PC-3 (cell line): ENCODE measurements around the gene AGAP1. TPM values are rescaled to one million over a fixed set of nuclear protein-coding genes. Genes with fewer than 3 reads are reported as not detected.

Source experiments
- ATAC-seq: fragments of 200-7000 bp; cut with Tn5 transposase; 2 replicates; pipeline ENCODE4 v1.9.1; 2020; ENCODE audit warnings: mild to moderate bottlenecking, moderate library complexity
- BruUV-seq: library from RNA; stranded (reverse); fragments of 400-500 nt; replicated peaks from 2 replicates; lab custom pipeline; 2021; lab: Mats Ljungman, UMichigan
- CTCF ChIA-PET: fragments of 300-600 bp; sonication (Branson Sonifier 250); formaldehyde crosslinking; loops from one replicate; lab custom pipeline; 2022; ENCODE audit warnings: antibody characterized with exemption; lab: Charles Lee
- POLR2A ChIA-PET: fragments of 300-600 bp; sonication (Branson Sonifier 250); formaldehyde crosslinking; loops from one replicate; lab custom pipeline; 2022; ENCODE audit warnings: antibody characterized with exemption; ENCODE audit not compliant: unreplicated experiment; lab: Charles Lee
- DNase-seq: peaks from one replicate; pipeline ENCODE4 v3.0.0-alpha.2; 2015
- H2AFZ ChIP-seq: fragments of 300-600 bp; sonication (generic); 2 replicates; pipeline ENCODE4 v1.6.0; 2016; ENCODE audit warnings: antibody characterized with exemption, low read length
- H3F3A ChIP-seq: fragments of 300-600 bp; sonication (generic); one replicate; pipeline ENCODE4 v1.6.0; 2017; ENCODE audit warnings: antibody characterized with exemption, low read length, control low read depth, mild to moderate bottlenecking; ENCODE audit not compliant: unreplicated experiment
- H3K27ac ChIP-seq: fragments of 300-600 bp; sonication (generic); 2 replicates; pipeline ENCODE4 v1.5.1; 2016; ENCODE audit warnings: mild to moderate bottlenecking, low read length
- H3K27me3 ChIP-seq: fragments of 300-600 bp; sonication (generic); 2 replicates; pipeline ENCODE4 v1.6.1; 2016; ENCODE audit warnings: low read length, mixed read lengths
- H3K36me3 ChIP-seq: fragments of 300-600 bp; sonication (generic); 2 replicates; pipeline ENCODE4 v1.6.1; 2016; ENCODE audit warnings: low read depth, mixed run types, low read length, mixed read lengths
- H3K4me1 ChIP-seq: fragments of 300-600 bp; sonication (generic); 2 replicates; pipeline ENCODE4 v1.5.1; 2016; ENCODE audit warnings: low read length; ENCODE audit not compliant: insufficient read depth
- H3K4me2 ChIP-seq: fragments of 300-600 bp; sonication (generic); 2 replicates; pipeline ENCODE4 v1.6.0; 2016; ENCODE audit warnings: low read length
- H3K4me3 ChIP-seq: fragments of 300-600 bp; sonication (generic); 2 replicates; pipeline ENCODE4 v1.5.1; 2016; ENCODE audit warnings: mild to moderate bottlenecking, low read length, mixed read lengths
- H3K79me2 ChIP-seq: fragments of 300-600 bp; sonication (generic); 2 replicates; pipeline ENCODE4 v1.6.1; 2017; ENCODE audit warnings: low read length, mixed read lengths
- H3K9ac ChIP-seq: fragments of 300-600 bp; sonication (generic); 2 replicates; pipeline ENCODE4 v1.6.0; 2016; ENCODE audit warnings: mild to moderate bottlenecking, low read length
- H3K9me2 ChIP-seq: fragments of 300-600 bp; sonication (generic); replicated peaks from 2 replicates; pipeline ENCODE4 v1.6.1; 2016; ENCODE audit warnings: mixed run types, low read length, mixed read lengths
- H3K9me3 ChIP-seq: fragments of 300-600 bp; sonication (generic); 2 replicates; pipeline ENCODE4 v1.6.1; 2016; ENCODE audit warnings: low read length, mixed read lengths
- H4K20me1 ChIP-seq: fragments of 300-600 bp; sonication (generic); 2 replicates; pipeline ENCODE4 v1.6.1; 2016; ENCODE audit warnings: low read length, mixed read lengths
- CTCF ChIP-seq: fragments of 300-600 bp; sonication (generic); conservative IDR thresholded peaks from 2 replicates; pipeline ENCODE4 v1.5.1; 2017; ENCODE audit warnings: antibody characterized with exemption, low read depth, mild to moderate bottlenecking, low read length
- EZH2 ChIP-seq: fragments of 300-600 bp; sonication (generic); IDR thresholded peaks from one replicate; pipeline ENCODE4 v1.6.1; 2017; ENCODE audit warnings: antibody characterized with exemption, mild to moderate bottlenecking, low read length; ENCODE audit not compliant: unreplicated experiment
- EZH2phosphoT487 ChIP-seq: fragments of 300-600 bp; sonication (generic); IDR thresholded peaks from 2 replicates; pipeline ENCODE4 v1.6.1; 2018; ENCODE audit warnings: mild to moderate bottlenecking, antibody characterized with exemption, low read length, borderline replicate concordance
- intact Hi-C: fragments of 100-400 bp; cut with micrococcal nuclease; formaldehyde crosslinking; loops from 2 replicates; pipeline ENCODE4 v1.9.0; 2023
- total RNA-seq: library from RNA; depleted of rRNA; stranded (reverse); fragments of >200 nt; gene quantifications from 2 replicates; pipeline ENCODE4 v1.2.3, GENCODE V29; 2014

The AGAP1 gene
- total RNA-seq, 1 experiment from 2014 or later = 31.0 TPM

DNA sequence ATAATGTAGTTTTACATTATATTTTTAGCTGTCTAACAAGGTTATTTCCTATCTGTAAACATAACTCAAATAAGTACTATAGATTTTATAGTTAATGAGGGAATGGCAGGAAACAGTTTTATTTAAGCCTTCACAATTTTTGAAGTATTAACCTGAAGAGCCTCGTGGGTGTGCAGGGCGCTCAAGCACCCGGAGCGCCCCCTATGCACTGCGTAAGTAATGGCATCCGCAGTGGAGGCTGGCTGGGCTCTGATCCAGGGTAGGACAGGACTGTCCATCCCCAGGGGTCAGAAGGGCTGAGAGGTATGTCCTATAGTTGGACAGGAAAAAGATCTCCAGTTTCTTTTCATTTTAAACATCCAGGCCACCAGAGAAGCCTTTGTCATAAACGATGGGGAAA, 682.6 kb downstream of the AGAP1 start:
- CTCF ChIA-PET = no interaction called here
- BruUV-seq = no TSS peak

GRCh38 chr2:236176951-236177350, 683.1 kb downstream of the AGAP1 start:
- Histone ChIP-seq H3K9ac (no peak overlapping the region), H3K79me2 (no peaks in the 10 kb centered on the region), H3K4me3 (no peak overlapping the region), H2AFZ (no peak overlapping the region), H4K20me1 (no peaks in the 10 kb centered on the region), H3K27me3 (no peaks in the 10 kb centered on the region), H3K4me2 (no peak overlapping the region), H3K9me2 (no peaks in the 10 kb centered on the region), H3K9me3 (no peaks in the 10 kb centered on the region), H3F3A (no peaks in the 10 kb centered on the region), H3K27ac (no peak overlapping the region), H3K36me3 (no peaks in the 10 kb centered on the region), H3K4me1 (peaks cover 14% of the 10 kb centered on the region)
- ATAC-seq = no peak
- ChIA-PET POLR2A (no interaction called here), CTCF (no interaction called here)
- intact Hi-C loops = no loop called here
- TF ChIP-seq EZH2 (no peak), EZH2phosphoT487 (no peak), CTCF (no peak)
- no TSS peak for BruUV-seq
- no peak for DNase-seq

More for the DNA sequence above, 682.6 kb downstream of the AGAP1 start:
- Histone ChIP-seq H3K9me3 (no peaks in the 10 kb centered on the region), H3K79me2 (no peaks in the 10 kb centered on the region), H3K4me3 (no peak overlapping the region), H3K27me3 (no peaks in the 10 kb centered on the region), H3K9ac (no peak overlapping the region), H2AFZ (no peak overlapping the region), H3K36me3 (no peaks in the 10 kb centered on the region), H3K9me2 (no peaks in the 10 kb centered on the region), H3K4me1 (peaks cover 14% of the 10 kb centered on the region), H3K27ac (no peak overlapping the region), H4K20me1 (no peaks in the 10 kb centered on the region), H3F3A (no peaks in the 10 kb centered on the region), H3K4me2 (no peak overlapping the region)
- intact Hi-C loops = no loop called here
- TF ChIP-seq EZH2phosphoT487 = no peak
- TF ChIP-seq CTCF = peak; percentile 87
- peak; percentile 50 for DNase-seq
- POLR2A ChIA-PET = no interaction called here
- ATAC-seq = 0 out of 2 replicates have a peak, but pooled peaks have one; percentile 14

GRCh38 chr2:236177604-236177966, 683.7 kb downstream of the AGAP1 start:
- no peak for TF ChIP-seq EZH2phosphoT487
- no peak for TF ChIP-seq CTCF
- no peak for TF ChIP-seq EZH2
- peak overlapping the region; percentile 80 for H3K4me3 ChIP-seq
- POLR2A ChIA-PET = no interaction called here

More at GRCh38 chr2:236177604-236177966, 683.7 kb downstream of the AGAP1 start:
- Histone ChIP-seq H4K20me1 (no peaks in the 10 kb centered on the region), H3K9ac (0 out of 2 replicates have a peak overlapping the region, but pooled peaks have one; percentile 67), H3F3A (no peaks in the 10 kb centered on the region), H2AFZ (peak overlapping the region; percentile 96; the same call in 1 of the 2 replicates), H3K27me3 (no peaks in the 10 kb centered on the region), H3K27ac (no peak overlapping the region), H3K79me2 (no peaks in the 10 kb centered on the region), H3K4me1 (peaks cover 14% of the 10 kb centered on the region), H3K9me3 (no peaks in the 10 kb centered on the region), H3K4me2 (peak overlapping the region; percentile 91), H3K36me3 (no peaks in the 10 kb centered on the region), H3K9me2 (no peaks in the 10 kb centered on the region)
- ATAC-seq = peak; percentile 12; the same call in 1 of the 2 replicates
- BruUV-seq = no TSS peak
- CTCF ChIA-PET = interaction anchor here (1.6 kb wide), 1 partner anchor 398 kb away, joined by 4 read pairs; no protein-coding TSS in a partner anchor
- intact Hi-C loops = no loop called here
- DNase-seq = peak; percentile 49
